GM23338 (cell line): ENCODE results near the gene CDC14B. TPM values are rescaled to one million over a fixed set of nuclear protein-coding genes. Genes with fewer than 3 reads are reported as not detected.
"Not testable (repeated sequence)": the region's sequence is repeated elsewhere in the genome, so short reads cannot be mapped to it uniquely, and the experiment has no call there.

ENCODE experiments used
- ATAC-seq: fragments of 200-7000 bp; cut with Tn5 transposase; 3 replicates; pipeline ENCODE4 v1.9.1; 2020
- DNase-seq: peaks from one replicate; pipeline ENCODE4 v3.0.0-alpha.2; 2015; ENCODE audit warnings: low spot score
- H2AFZ ChIP-seq: fragments of 200-600 bp; sonication (generic); 2 replicates; pipeline ENCODE4 v1.8.0; 2016; ENCODE audit warnings: antibody characterized with exemption, mild to moderate bottlenecking, moderate library complexity
- H3F3A ChIP-seq: fragments of 200-600 bp; sonication (generic); replicated peaks from 2 replicates; pipeline ENCODE4 v1.8.0; 2017; ENCODE audit warnings: antibody characterized with exemption, mixed run types, low read depth
- H3K27ac ChIP-seq: fragments of 200-600 bp; sonication (generic); 2 replicates; pipeline ENCODE4 v1.6.1; 2016; ENCODE audit warnings: low read depth
- H3K27me3 ChIP-seq: fragments of 200-600 bp; sonication (generic); 2 replicates; pipeline ENCODE4 v1.8.0; 2016; ENCODE audit warnings: mild to moderate bottlenecking, mixed run types, moderate library complexity; ENCODE audit not compliant: insufficient read depth
- H3K36me3 ChIP-seq: fragments of 200-600 bp; sonication (generic); 2 replicates; pipeline ENCODE4 v1.8.0; 2016; ENCODE audit warnings: mild to moderate bottlenecking; ENCODE audit not compliant: insufficient read depth
- H3K4me1 ChIP-seq: fragments of 200-600 bp; sonication (generic); 2 replicates; pipeline ENCODE4 v1.8.0; 2016; ENCODE audit warnings: mild to moderate bottlenecking, moderate library complexity; ENCODE audit not compliant: insufficient read depth
- H3K4me2 ChIP-seq: fragments of 200-600 bp; sonication (generic); 2 replicates; pipeline ENCODE4 v1.7.1; 2017; ENCODE audit warnings: mixed run types
- H3K4me3 ChIP-seq: fragments of 200-600 bp; sonication (generic); 2 replicates; pipeline ENCODE4 v1.6.1; 2016; ENCODE audit warnings: mixed run types
- H3K79me2 ChIP-seq: fragments of 200-600 bp; sonication (generic); replicated peaks from 2 replicates; pipeline ENCODE4 v1.8.0; 2017; ENCODE audit warnings: mild to moderate bottlenecking; ENCODE audit not compliant: insufficient read depth
- H3K9me2 ChIP-seq: fragments of 200-600 bp; sonication (generic); 2 replicates; pipeline ENCODE4 v1.8.0; 2017; ENCODE audit not compliant: insufficient read depth
- H4K20me1 ChIP-seq: fragments of 200-600 bp; sonication (generic); replicated peaks from 2 replicates; pipeline ENCODE4 v1.8.0; 2017; ENCODE audit warnings: mild to moderate bottlenecking; ENCODE audit not compliant: insufficient read depth
- H3K27ac Mint-ChIP-seq: 2 replicates; pipeline ENCODE4 v1.8.0; 2020; ENCODE audit warnings: inconsistent platforms, mild to moderate bottlenecking, moderate library complexity, mixed read lengths
- H3K27me3 Mint-ChIP-seq: 3 replicates; pipeline ENCODE4 v1.8.0; 2022; ENCODE audit warnings: low read depth, mild to moderate bottlenecking, moderate library complexity, mixed read lengths, inconsistent platforms; ENCODE audit not compliant: insufficient read depth, poor library complexity
- H3K36me3 Mint-ChIP-seq: 3 replicates; pipeline ENCODE4 v1.8.0; 2021; ENCODE audit warnings: low read depth, mild to moderate bottlenecking, inconsistent platforms, moderate library complexity, mixed read lengths
- H3K4me1 Mint-ChIP-seq: 3 replicates; pipeline ENCODE4 v1.8.0; 2020; ENCODE audit warnings: mild to moderate bottlenecking, inconsistent platforms, mixed read lengths
- H3K4me3 Mint-ChIP-seq: 3 replicates; pipeline ENCODE4 v1.8.0; 2021; ENCODE audit warnings: moderate library complexity, mild to moderate bottlenecking, inconsistent platforms, mixed read lengths
- H3K9me3 Mint-ChIP-seq: 3 replicates; pipeline ENCODE4 v1.8.0; 2020; ENCODE audit warnings: moderate library complexity, mild to moderate bottlenecking, inconsistent platforms, mixed read lengths
- CREB1 ChIP-seq: fragments of 250-450 bp; sonication (Bioruptor Pico); IDR thresholded peaks from 2 replicates; pipeline ENCODE4 v1.5.0; 2020; ENCODE audit warnings: low read depth, mild to moderate bottlenecking, moderate library complexity
- EZH2 ChIP-seq: fragments of 200-600 bp; sonication (generic); IDR thresholded peaks from one replicate; pipeline ENCODE4 v1.8.0; 2017; ENCODE audit warnings: antibody characterized with exemption, mild to moderate bottlenecking, low read depth; ENCODE audit not compliant: unreplicated experiment
- EZH2phosphoT487 ChIP-seq: fragments of 200-600 bp; sonication (generic); IDR thresholded peaks from one replicate; pipeline ENCODE4 v1.8.1; 2018; ENCODE audit warnings: antibody characterized with exemption; ENCODE audit not compliant: unreplicated experiment
- JUNB ChIP-seq: IDR thresholded peaks from one replicate; pipeline ENCODE4 v1.6.1; 2016; ENCODE audit warnings: antibody characterized with exemption; ENCODE audit not compliant: unreplicated experiment
- ZNF331 ChIP-seq: fragments of 250-450 bp; sonication (Bioruptor Pico); IDR thresholded peaks from 2 replicates; pipeline ENCODE4 v1.5.0; 2020; ENCODE audit warnings: low read depth, mild to moderate bottlenecking, moderate library complexity
- polyA plus RNA-seq: library from polyadenylated mRNA; unstranded; fragments of >200 nt; fragmentation: Nextera tagmentation; extraction: Ambion mirVana; gene quantifications from 2 replicates; pipeline ENCODE4 v1.2.1, GENCODE V29; 2016
- total RNA-seq: library from RNA; depleted of rRNA; stranded (reverse); fragments of >200 nt; shearing (Covaris generic); gene quantifications from 2 replicates; pipeline ENCODE4 v1.2.3, GENCODE V29; 2014
- TF ChIP-seq, protein P1 (sequence below), 2 experiments: fragments of 200-600 bp in 1 of 2; sonication (generic) in 1 of 2; conservative IDR thresholded peaks; 2 replicates each; pipeline versions ENCODE4 v1.5.1 to v1.6.1; 2016 to 2017; ENCODE audit warnings: antibody characterized with exemption in 2 of 2, low read depth in 2 of 2, mild to moderate bottlenecking in 2 of 2, moderate library complexity in 1 of 2
- TF ChIP-seq, protein P2 (sequence below): IDR thresholded peaks from 2 replicates; pipeline ENCODE4 v1.6.1; 2016; ENCODE audit warnings: antibody characterized with exemption

Gene CDC14B
- total and polyA plus RNA-seq, 2 experiments from 2014 or later: 12.2 to 52.1 TPM

DNA sequence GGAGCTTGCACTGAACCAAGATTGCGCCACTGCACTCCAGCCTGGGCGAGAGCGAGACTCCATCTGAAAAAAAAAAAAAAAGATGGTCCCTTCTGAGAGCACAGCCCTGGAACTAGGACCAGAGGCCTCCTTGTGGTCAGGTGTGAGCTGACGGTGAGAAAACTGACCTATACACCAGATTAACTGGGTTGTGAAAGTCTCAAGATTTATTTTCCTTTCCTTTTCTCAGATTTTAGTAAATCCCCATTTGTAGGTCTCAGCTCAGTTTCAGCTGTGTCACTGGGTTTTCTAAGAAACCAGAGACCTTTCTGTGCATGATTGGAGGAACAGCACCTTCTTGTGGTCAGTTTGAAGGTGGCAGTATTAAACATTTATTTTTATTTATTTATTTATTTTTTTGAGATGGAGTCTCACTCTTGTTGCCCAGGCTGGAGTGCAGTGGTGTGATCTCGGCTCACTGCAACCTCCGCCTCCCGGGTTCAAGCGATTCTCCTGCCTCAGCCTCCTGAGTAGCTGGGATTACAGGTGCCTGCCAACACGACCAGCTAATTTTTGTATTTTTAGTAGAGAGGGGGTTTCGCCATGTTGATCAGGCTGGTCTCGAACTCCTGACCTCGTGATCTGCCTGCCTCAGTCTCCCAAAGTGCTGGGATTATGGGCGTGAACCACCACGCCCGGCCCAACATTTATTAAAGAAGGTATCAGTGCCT lies 47.2 kb upstream of the CDC14B start:
- DNase-seq (peak; percentile 83), ATAC-seq (peak; percentile 83)
- H3K9me3 Mint-ChIP-seq: peaks cover 23% of the 10 kb centered on the region
- H3K9me2 ChIP-seq, H3K4me3 ChIP-seq, H3K36me3 ChIP-seq, H4K20me1 ChIP-seq, H3K4me1 Mint-ChIP-seq, H3K27me3 Mint-ChIP-seq, H3K79me2 ChIP-seq, H3K27me3 ChIP-seq, H3F3A ChIP-seq, H3K36me3 Mint-ChIP-seq, H3K4me3 Mint-ChIP-seq, H3K4me2 ChIP-seq, H3K4me1 ChIP-seq: not testable (repeated sequence)
- Histone ChIP-seq H3K27ac (peak overlapping the region; percentile 70), H2AFZ (peak overlapping the region; percentile 43)
- peak overlapping the region; percentile 91 for H3K27ac Mint-ChIP-seq
- TF ChIP-seq, protein P1, sequence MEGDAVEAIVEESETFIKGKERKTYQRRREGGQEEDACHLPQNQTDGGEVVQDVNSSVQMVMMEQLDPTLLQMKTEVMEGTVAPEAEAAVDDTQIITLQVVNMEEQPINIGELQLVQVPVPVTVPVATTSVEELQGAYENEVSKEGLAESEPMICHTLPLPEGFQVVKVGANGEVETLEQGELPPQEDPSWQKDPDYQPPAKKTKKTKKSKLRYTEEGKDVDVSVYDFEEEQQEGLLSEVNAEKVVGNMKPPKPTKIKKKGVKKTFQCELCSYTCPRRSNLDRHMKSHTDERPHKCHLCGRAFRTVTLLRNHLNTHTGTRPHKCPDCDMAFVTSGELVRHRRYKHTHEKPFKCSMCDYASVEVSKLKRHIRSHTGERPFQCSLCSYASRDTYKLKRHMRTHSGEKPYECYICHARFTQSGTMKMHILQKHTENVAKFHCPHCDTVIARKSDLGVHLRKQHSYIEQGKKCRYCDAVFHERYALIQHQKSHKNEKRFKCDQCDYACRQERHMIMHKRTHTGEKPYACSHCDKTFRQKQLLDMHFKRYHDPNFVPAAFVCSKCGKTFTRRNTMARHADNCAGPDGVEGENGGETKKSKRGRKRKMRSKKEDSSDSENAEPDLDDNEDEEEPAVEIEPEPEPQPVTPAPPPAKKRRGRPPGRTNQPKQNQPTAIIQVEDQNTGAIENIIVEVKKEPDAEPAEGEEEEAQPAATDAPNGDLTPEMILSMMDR (conservative IDR thresholded peaks at IDR 0.05; ENCODE audit: low read depth in 2 of 2): peak; percentile 72 to 93

DNA sequence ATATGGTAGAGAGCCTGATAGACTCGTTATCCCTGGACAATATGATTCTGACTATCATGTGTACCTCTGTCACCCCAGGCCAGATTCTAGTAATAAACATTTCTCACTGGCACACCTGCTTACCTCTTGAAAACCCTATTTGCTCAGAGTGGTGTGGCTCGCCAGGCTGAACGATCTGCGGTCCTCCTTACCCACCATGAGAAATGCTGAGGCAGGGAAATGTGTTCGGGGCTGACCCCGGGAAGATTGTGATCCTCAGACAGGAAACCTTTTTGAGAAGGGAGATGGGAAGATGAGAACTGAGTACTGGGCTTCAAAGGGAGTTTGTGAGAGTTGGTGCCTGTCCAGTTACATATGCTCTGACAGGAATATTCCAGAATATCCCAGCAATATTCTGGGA lies 46.1 kb upstream of the CDC14B start:
- TF ChIP-seq ZNF331 (CRISPR knock-in tag) (no peak), JUNB (no peak), EZH2 (no peak), CREB1 (CRISPR knock-in tag) (no peak), EZH2phosphoT487 (no peak)
- TF ChIP-seq, protein P2, sequence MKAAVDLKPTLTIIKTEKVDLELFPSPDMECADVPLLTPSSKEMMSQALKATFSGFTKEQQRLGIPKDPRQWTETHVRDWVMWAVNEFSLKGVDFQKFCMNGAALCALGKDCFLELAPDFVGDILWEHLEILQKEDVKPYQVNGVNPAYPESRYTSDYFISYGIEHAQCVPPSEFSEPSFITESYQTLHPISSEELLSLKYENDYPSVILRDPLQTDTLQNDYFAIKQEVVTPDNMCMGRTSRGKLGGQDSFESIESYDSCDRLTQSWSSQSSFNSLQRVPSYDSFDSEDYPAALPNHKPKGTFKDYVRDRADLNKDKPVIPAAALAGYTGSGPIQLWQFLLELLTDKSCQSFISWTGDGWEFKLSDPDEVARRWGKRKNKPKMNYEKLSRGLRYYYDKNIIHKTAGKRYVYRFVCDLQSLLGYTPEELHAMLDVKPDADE: no peak
- Mint-ChIP-seq H3K4me3 (no peak overlapping the region), H3K9me3 (peaks cover 16% of the 10 kb centered on the region), H3K4me1 (no peaks in the 10 kb centered on the region), H3K36me3 (no peaks in the 10 kb centered on the region; the same call in 2 of the 3 replicates), H3K27me3 (peaks cover 8% of the 10 kb centered on the region), H3K27ac (peak overlapping the region; percentile 35; the same call in 1 of the 2 replicates)
- Histone ChIP-seq H3K27ac (no peak overlapping the region), H2AFZ (peak overlapping the region; percentile 43), H3K79me2 (no peaks in the 10 kb centered on the region), H4K20me1 (no peaks in the 10 kb centered on the region), H3K4me3 (no peak overlapping the region), H3K4me2 (no peak overlapping the region), H3K9me2 (no peaks in the 10 kb centered on the region), H3F3A (no peaks in the 10 kb centered on the region), H3K36me3 (no peaks in the 10 kb centered on the region), H3K4me1 (no peaks in the 10 kb centered on the region), H3K27me3 (no peaks in the 10 kb centered on the region)
- ATAC-seq (no peak), DNase-seq (no peak)
